Fibroblast of gingiva (primary cell): ENCODE results near the gene USP17L5.
"Not testable (repeated sequence)": the region's sequence is repeated elsewhere in the genome, so short reads cannot be mapped to it uniquely, and the experiment has no call there.

Experiments
- DNase-seq: peaks from one replicate; pipeline ENCODE4 v3.0.0-alpha.2; 2011; ENCODE audit warnings: low read depth

USP17L5 gene, protein sequence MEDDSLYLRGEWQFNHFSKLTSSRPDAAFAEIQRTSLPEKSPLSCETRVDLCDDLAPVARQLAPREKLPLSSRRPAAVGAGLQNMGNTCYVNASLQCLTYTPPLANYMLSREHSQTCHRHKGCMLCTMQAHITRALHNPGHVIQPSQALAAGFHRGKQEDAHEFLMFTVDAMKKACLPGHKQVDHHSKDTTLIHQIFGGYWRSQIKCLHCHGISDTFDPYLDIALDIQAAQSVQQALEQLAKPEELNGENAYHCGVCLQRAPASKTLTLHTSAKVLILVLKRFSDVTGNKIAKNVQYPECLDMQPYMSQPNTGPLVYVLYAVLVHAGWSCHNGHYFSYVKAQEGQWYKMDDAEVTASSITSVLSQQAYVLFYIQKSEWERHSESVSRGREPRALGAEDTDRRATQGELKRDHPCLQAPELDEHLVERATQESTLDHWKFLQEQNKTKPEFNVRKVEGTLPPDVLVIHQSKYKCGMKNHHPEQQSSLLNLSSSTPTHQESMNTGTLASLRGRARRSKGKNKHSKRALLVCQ

DNA sequence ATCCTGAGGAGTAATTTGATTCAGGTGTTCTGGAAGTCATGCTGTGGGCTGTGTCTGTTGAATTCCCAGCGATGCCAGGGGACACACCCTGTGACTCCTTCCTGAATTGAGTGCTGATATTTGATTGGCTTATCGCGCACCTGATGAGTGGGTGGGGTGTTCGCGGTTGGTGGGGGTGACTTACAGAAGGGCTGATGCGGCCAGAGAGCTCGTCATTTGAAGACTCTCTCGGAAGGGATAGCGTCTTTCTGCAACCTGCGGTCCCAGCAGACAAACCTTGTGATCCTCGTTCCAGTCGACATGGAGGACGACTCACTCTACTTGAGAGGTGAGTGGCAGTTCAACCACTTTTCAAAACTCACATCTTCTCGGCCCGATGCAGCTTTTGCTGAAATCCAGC lies at the start of gene USP17L5:
Gene USP17L5 (plus strand): TSS at position 301 of the 400 bp plus-strand sequence. CDS start 0 bp downstream, at position 301.
- DNase-seq = not testable (repeated sequence)

DNA sequence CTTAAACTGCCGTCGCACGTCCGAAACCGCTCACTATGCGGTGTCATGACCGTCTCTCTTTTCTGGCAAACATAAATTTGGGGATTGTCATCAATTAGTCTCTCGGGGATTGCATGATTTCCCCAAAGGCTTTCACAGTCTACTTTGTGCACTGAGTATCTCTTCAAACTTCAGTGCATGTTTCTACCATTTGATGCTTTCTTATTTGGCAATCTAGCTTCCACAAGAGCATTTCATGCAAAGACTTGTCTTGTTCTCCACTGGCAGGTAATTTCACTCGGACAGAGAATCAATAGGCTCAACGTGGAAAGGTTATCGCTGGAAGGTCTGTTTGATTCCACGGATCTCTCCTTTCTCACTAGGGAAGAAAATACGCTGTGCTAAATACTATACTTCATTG lies 15.0 kb upstream of the USP17L5 start:
- not testable (repeated sequence) for DNase-seq

DNA sequence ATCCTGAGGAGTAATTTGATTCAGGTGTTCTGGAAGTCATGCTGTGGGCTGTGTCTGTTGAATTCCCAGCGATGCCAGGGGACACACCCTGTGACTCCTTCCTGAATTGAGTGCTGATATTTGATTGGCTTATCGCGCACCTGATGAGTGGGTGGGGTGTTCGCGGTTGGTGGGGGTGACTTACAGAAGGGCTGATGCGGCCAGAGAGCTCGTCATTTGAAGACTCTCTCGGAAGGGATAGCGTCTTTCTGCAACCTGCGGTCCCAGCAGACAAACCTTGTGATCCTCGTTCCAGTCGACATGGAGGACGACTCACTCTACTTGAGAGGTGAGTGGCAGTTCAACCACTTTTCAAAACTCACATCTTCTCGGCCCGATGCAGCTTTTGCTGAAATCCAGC lies 14.3 kb upstream of the USP17L5 start, which contains the start of gene USP17L24:
Gene USP17L24 (plus strand): TSS at position 301 of the 400 bp plus-strand sequence. CDS start 0 bp downstream, at position 301.
- DNase-seq = not testable (repeated sequence)

DNA sequence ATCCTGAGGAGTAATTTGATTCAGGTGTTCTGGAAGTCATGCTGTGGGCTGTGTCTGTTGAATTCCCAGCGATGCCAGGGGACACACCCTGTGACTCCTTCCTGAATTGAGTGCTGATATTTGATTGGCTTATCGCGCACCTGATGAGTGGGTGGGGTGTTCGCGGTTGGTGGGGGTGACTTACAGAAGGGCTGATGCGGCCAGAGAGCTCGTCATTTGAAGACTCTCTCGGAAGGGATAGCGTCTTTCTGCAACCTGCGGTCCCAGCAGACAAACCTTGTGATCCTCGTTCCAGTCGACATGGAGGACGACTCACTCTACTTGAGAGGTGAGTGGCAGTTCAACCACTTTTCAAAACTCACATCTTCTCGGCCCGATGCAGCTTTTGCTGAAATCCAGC lies 9.6 kb upstream of the USP17L5 start, which contains the start of gene USP17L25:
Gene USP17L25 (plus strand): TSS at position 301 of the 400 bp plus-strand sequence. CDS start 0 bp downstream, at position 301.
- DNase-seq = not testable (repeated sequence)

DNA sequence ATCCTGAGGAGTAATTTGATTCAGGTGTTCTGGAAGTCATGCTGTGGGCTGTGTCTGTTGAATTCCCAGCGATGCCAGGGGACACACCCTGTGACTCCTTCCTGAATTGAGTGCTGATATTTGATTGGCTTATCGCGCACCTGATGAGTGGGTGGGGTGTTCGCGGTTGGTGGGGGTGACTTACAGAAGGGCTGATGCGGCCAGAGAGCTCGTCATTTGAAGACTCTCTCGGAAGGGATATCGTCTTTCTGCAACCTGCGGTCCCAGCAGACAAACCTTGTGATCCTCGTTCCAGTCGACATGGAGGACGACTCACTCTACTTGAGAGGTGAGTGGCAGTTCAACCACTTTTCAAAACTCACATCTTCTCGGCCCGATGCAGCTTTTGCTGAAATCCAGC lies 4.8 kb upstream of the USP17L5 start, which contains the start of gene USP17L26:
Gene USP17L26 (plus strand): TSS at position 301 of the 400 bp plus-strand sequence. CDS start 0 bp downstream, at position 301.
- not testable (repeated sequence) for DNase-seq

DNA sequence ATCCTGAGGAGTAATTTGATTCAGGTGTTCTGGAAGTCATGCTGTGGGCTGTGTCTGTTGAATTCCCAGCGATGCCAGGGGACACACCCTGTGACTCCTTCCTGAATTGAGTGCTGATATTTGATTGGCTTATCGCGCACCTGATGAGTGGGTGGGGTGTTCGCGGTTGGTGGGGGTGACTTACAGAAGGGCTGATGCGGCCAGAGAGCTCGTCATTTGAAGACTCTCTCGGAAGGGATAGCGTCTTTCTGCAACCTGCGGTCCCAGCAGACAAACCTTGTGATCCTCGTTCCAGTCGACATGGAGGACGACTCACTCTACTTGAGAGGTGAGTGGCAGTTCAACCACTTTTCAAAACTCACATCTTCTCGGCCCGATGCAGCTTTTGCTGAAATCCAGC lies 4.6 kb downstream of the USP17L5 start, which contains the start of gene USP17L27:
Gene USP17L27 (plus strand): TSS at position 301 of the 400 bp plus-strand sequence. CDS start 0 bp downstream, at position 301.
- DNase-seq = not testable (repeated sequence)

DNA sequence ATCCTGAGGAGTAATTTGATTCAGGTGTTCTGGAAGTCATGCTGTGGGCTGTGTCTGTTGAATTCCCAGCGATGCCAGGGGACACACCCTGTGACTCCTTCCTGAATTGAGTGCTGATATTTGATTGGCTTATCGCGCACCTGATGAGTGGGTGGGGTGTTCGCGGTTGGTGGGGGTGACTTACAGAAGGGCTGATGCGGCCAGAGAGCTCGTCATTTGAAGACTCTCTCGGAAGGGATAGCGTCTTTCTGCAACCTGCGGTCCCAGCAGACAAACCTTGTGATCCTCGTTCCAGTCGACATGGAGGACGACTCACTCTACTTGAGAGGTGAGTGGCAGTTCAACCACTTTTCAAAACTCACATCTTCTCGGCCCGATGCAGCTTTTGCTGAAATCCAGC lies 9.4 kb downstream of the USP17L5 start, which contains the start of gene USP17L28:
Gene USP17L28 (plus strand): TSS at position 301 of the 400 bp plus-strand sequence. CDS start 0 bp downstream, at position 301.
- DNase-seq = not testable (repeated sequence)

DNA sequence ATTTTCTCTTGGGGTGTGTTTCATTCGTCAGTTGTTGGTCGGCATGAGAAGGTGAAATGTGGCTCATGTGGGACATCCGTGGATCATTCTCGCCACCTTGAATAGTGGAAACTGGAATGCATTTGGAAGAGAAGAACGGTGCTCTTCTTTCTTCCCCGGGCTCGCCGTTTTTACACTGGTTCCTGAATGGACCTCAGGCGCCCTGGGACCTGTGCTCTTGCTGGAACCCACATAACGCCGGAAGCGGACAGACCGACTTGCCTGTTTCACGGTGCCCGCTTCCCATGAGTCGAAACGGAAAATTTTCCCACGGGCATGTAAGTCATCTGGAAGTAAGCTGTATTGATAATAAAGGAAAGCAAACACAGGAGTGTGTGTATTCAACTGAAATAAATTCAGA lies 11.7 kb downstream of the USP17L5 start:
- DNase-seq = not testable (repeated sequence)

DNA sequence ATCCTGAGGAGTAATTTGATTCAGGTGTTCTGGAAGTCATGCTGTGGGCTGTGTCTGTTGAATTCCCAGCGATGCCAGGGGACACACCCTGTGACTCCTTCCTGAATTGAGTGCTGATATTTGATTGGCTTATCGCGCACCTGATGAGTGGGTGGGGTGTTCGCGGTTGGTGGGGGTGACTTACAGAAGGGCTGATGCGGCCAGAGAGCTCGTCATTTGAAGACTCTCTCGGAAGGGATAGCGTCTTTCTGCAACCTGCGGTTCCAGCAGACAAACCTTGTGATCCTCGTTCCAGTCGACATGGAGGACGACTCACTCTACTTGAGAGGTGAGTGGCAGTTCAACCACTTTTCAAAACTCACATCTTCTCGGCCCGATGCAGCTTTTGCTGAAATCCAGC lies 14.1 kb downstream of the USP17L5 start, which contains the start of gene USP17L29:
Gene USP17L29 (plus strand): TSS at position 301 of the 400 bp plus-strand sequence. CDS start 0 bp downstream, at position 301.
- not testable (repeated sequence) for DNase-seq

DNA sequence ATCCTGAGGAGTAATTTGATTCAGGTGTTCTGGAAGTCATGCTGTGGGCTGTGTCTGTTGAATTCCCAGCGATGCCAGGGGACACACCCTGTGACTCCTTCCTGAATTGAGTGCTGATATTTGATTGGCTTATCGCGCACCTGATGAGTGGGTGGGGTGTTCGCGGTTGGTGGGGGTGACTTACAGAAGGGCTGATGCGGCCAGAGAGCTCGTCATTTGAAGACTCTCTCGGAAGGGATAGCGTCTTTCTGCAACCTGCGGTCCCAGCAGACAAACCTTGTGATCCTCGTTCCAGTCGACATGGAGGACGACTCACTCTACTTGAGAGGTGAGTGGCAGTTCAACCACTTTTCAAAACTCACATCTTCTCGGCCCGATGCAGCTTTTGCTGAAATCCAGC lies 23.6 kb downstream of the USP17L5 start, which contains the start of gene USP17L30:
Gene USP17L30 (plus strand): TSS at position 301 of the 400 bp plus-strand sequence. CDS start 0 bp downstream, at position 301.
- DNase-seq = not testable (repeated sequence)

DNA sequence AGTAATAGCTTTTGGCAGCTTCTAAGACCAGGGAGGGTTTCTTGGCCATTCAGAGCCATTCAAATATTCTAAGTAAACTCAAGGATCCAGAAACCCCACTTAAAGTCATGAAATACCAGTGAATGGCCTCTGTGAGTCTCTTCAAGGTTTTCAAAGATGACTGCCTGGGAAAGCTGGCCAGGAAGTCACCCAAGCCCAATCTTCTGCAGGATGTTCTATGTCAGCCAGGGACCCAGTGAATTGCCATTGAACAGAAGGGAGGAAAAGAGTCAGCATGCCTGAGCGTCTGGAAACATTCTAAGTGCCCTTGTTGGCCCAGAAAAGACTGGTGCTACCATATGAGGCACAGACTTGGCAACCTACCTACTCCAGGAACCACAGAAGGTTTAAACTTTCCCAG lies 40.7 kb downstream of the USP17L5 start:
- not testable (repeated sequence) for DNase-seq

DNA sequence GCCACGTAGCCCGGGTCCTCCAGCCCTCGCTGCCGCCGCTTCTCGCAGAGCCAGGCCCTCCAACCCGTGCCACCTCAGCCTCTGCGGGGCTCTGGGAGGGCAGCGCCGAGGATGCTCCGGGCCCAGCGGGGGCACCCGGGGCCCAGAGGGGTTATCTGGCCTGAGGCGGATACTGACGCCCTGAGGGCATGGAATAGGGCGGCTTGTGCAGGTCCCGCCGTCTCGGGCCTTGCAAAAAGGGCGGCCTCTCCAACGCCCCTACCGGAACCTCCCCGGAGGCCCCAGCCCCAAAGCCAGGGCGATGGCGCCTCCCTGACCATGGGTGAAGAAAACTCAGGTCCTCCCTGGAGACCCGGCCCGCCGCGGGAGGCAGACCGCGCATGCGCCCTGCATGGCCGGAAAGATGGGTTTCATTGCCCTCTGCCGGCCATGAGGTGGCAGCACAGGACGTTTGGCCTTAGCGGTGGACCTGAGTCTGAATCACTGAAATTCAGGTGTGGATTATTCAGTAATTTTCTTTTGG lies 41.9 kb downstream of the USP17L5 start:
- not testable (repeated sequence) for DNase-seq

DNA sequence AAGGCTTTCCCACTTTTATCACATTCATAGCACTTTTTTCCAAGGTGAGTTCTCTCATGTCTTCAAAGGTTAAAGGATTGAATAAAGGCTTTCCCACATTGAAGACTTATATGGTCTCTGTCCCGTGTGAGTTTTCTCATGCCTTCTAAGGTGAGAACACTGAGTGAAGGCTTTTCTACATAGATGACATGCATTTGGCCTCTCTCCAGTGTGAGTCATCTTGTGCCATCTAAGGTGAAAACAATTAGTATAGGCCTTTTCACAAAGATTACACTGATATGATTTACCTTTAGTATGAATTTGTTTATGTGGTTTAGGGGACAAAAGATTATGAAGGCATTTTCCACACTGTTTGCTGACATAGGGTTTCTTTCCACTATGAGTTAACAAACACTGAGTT lies 44.9 kb downstream of the USP17L5 start:
- DNase-seq = no peak

DNA sequence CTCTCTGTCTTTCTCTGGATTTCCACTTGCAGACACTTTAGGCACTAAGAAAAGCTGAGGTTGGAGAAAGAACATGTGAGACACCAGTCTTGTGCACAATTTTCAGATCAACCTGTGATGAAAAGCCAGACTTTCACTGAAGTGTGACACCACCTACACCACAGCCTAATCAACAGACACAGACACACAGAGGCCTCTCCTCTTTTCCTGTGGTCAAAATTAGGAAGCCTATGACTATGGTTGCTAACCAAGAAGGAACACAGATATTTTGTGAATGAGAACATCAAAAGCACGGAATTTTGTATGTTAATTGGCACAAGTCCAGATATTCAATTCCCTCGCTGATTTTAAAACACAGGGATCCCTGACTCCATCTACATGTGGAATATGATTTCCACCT lies 49.8 kb downstream of the USP17L5 start:
- DNase-seq = not testable (repeated sequence)
